Fibroblast of skin of left quadriceps (primary cell): ENCODE measurements around the gene PLA2G4A.

Source experiments
- DNase-seq, 2 experiments: peaks; one replicate each; pipeline ENCODE4 v3.0.0-alpha.2; 2013; ENCODE audit warnings: low read depth in 2 of 2

PLA2G4A gene

DNA sequence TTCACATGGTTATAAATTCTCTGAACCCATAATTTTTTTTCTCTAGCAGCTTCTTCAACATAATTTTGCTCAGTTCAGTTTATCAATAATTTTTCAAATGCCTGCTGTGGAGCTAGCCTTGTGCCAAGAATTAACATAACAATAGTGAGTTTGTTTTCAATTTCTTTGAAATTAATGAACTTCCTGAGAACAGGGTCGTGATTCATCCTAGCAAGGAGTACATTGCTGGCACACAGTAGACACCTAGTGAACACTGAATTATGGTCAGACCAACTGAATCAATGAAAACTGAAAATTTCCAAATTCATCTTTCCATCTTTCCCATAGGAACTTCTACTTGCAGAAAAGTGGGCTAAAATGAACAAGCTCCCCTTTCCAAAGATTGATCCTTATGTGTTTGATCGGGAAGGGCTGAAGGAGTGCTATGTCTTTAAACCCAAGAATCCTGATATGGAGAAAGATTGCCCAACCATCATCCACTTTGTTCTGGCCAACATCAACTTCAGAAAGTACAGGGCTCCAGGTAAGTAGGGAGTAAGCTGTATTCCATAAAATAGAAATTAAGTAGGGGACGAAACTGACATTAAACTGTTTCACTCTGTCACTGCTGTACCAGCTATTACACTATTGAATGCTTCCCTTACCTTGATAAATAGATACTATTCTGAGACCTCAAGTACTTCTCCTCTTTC lies 148.7 kb downstream of the PLA2G4A start:
- DNase-seq, result no peak

DNA sequence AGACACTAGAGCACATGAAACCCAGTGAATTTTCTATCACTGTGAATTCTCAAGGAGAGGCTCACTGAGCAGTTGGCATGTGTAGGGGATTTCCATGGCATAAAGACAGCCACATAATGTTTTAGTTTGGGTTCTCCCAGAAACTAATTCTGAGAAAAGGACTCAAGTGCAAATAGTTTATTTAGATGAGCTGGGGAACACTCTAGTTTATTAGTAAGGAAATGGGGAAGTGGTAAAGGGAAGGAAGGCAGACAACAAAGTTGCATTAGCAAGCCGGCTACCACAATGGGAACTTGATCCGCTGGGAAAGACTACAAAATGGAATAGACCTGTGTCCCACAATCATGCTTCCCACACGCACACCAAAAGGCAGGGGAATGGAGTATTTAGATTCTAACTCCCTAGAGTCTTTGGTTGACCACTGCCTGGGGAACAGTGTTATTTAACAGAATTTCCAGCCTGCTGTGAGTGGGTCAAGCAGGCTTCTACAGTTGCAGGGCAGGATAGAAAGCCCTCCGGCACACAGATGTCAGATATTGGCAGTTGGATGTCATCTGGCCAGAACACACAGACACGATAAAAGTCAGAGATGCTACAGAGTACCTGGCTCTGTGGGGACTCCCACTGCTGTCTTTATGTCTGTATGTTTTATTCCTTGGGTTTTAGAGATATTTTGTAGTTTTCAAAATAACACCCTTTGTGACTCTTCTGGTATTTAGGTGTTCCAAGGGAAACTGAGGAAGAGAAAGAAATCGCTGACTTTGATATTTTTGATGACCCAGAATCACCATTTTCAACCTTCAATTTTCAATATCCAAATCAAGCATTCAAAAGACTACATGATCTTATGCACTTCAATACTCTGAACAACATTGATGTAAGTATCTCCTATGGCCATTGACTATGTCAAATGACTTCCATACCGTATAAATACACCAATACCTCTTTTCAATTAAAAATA lies 150.1 kb downstream of the PLA2G4A start:
- DNase-seq, result no peak

DNA sequence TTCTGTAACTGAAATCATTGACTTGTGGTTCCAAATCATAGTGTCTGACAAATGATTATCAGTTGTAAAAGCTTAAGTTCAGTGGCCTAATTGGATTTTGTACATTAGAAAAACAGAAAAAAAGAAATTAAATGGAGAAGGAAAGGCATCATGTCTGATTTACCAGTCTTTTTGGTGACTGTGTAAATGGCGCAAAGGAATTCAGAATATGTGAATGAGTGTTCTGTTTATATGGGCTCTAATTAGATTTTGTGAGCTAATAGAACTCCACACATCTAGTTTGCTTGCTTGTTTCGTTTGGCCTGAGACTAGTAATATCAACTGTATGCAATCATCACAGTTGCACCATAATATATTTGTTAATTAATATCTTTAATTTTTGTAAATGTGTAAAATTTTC lies 151.7 kb downstream of the PLA2G4A start:
- no peak for DNase-seq

DNA sequence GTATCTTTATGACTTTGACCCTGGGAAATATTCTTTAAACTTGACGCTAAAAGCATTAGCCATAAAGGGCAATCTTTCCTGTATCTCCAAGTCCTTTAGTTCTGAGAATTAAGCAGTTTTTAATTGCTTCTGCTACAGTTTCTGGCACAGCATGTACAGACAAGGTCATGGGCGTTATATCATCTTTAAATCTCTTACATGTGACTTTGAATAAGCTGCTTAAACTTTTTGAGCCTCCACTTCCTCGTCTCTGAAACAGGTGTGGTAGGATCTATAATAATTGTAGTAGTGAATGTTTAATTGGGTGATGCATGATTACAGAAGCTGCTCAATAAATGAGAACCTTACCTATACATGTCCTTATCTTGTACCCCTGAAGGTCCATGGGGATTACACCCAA lies 153.4 kb downstream of the PLA2G4A start:
- DNase-seq, result no peak

DNA sequence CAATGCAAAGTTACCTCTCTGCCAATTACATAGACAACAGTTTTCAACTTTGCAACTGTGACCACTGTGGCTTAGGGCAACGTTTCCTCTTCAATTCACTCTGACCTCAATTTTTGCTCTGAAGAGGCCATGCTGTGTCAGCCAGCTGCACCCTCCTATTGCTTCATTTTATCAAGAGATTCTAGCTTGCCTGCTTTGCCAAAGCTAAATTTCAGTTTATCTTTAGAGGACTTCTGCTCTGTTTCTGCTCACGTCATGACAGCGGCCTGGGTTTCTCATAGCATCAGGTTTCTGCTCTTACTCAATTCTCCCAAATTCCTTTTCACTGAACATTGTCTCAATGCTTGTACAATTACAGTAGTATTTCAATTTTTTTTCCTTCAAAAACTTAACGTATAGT lies 154.6 kb downstream of the PLA2G4A start:
- DNase-seq, result peak; percentile 22 to 32

DNA sequence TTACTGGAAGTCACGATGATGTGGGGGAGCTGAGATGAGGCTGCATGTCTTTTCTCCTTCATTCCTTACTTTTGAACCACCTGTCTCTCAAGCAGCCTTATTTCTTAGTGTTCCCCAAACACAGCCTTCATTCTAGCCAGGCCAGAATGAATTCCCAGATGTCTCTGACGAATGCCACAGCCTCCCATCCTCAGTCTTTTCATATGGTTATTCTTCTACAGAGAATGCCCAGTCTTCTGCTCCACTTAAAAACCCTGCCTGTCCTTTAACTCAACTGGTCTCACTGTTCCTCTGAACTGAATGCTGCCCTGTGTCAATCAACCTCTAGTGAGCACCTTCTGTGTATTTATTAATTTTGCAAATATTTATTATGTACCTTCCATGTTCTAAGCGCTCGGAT lies 156.2 kb downstream of the PLA2G4A start:
- no peak for DNase-seq

DNA sequence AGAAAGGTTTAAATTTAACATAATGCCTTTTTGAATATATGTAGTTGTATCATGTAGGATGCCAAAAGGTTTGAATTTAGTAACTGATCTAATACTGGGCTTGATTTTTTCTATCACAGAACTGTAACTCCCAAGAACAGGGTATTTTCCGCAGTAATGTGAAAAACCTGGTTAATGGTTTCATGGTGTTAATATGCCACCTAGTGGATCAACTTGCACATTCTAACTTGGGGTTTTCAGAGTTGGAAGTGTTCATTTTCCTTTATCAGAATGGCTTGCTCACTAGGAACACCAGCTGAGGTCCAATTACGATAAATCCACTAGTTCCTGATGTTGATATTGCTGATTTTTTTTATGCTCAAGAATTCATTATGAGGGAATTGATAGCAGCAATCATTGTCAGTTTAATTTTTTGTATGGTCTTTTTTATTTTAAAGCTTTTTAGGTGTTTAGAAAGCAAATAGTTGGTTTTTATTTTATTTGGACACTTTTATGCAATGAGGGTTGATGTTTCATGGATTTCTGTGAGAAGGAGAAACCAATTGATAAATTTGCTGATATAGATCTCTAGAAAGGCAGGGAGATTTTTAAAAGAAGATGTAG lies 157.2 kb downstream of the PLA2G4A start:
- peak; percentile 43 to 45 for DNase-seq

DNA sequence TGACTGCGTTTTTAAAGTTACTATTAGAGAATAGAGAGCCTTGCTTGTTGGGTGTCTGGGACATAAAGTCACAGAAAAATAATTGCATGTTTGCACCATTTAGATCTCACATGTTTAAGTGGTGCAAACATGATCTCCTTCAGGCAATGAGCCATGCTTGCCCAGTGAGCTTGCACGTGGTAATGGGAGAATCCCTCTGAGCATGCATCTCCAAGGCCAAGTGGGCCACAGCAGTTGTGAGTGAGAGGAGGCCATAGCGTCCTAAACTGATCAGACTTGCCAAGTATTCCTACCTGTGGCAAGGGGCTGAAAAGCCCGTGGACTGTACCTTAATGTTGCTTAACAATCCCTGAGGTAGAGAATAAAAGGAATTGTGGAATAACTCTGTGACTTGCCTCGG lies 158.3 kb downstream of the PLA2G4A start:
- DNase-seq, result no peak

DNA sequence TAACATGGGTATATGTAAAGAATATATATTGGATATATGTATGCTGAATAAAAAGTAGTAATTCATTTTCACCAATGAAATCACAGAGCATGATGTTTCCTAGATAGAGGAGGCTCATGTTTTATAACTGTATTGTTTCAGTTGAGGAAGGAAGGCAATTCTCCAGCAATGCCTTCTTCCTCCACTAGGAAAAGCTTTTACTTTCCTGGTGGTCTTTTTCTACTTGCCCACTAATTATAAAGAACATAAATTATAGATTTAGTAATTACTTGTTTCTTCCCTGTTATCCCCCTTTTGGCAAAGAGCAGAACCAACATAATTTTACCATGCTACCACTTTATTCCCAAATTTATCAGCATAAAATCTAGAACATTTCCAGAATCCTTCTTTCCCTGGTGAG lies 159.0 kb downstream of the PLA2G4A start:
- DNase-seq, result no peak

DNA sequence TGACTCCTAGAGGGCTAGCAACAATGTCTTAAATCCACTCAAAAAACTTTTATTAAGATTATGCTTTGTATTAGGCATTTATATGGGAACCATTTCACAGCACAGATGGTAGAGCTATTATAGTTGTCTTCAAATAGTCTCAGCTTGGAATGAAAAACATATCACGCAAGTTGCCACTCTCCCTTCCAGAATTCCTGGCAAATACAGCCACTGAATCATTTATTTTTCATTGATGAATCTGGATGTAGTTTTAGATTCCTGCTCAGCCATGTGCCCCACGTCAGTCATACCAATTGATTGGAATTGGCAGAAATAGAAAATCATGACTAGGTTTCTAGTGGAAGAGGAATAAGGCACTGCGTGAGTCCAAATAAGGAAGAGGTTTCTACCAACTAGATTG lies 165.2 kb downstream of the PLA2G4A start:
- no peak for DNase-seq

DNA sequence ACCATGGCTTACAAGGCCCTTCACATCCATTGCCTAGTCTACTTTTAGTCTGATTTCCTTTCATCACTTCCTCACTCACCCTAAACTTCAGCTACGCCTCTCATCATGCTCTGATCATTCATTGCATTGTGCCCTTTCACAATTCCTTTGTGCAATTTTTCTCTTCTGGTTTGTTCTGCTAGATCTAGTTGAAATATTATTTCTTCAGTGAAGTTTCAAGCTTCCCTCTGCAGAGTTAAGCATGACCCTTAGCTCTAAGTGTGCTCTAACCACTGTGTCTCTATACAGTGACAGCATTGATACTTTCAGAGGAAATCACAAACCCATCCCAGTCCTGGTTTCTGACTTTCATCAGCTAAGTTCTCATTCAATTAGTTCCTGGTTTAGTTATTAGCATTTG lies 166.1 kb downstream of the PLA2G4A start:
- DNase-seq, result no peak

DNA sequence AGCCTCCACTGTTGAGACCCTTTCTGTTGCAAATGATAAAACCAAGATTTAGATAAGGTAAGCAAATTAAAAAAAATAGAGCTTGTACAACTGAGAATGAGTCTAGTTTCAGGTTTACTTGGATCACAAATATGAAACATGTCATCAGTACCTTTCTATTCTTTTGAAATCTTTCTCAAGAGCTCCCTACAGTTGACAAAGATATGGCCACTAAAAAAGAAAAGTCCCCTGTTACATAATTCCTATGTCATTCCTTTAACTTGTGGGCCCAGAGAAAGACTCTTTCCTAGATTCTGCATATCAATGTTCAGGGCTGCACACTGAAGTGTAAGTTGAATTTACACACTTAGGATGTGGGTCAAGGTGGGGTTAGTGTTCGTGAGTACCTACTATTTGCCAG lies 168.1 kb downstream of the PLA2G4A start:
- no peak for DNase-seq

DNA sequence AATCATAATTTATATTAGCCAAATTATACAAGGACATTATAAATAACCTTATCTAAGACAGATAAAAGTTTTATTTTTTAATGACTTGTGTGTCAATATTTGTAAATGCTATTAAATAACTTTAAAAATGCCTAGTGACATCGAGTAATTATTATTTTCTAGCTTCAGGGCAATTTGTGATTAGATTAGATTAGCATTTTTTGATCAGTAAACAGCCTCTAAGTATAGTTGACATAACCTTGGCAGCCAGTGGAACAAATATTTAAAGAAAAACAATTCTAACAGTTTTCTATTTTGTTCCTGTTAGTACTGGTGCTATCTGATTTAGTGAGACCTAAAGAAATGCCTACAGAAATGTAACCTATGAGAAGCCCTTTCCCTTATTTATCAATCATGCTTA lies 169.1 kb downstream of the PLA2G4A start:
- DNase-seq, result no peak

DNA sequence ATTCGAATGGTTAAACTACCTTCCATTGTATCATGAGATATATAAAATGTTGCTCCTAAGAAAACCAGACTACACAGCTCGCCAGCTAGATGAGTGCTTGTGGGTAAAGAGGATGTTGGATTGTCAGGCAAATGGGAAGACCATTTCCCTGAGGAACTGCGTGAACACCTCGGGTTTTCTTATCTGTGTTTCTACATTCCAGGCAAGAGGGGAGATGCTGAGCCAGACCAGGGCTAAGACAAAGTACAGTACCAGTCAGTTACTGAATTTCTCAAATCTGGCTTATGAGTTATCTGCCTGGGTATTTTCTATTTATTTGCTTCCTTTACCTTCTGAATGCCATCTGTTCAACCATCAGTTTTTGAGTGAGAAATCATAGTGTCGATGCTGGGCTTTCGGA lies 170.8 kb downstream of the PLA2G4A start:
- no peak for DNase-seq

DNA sequence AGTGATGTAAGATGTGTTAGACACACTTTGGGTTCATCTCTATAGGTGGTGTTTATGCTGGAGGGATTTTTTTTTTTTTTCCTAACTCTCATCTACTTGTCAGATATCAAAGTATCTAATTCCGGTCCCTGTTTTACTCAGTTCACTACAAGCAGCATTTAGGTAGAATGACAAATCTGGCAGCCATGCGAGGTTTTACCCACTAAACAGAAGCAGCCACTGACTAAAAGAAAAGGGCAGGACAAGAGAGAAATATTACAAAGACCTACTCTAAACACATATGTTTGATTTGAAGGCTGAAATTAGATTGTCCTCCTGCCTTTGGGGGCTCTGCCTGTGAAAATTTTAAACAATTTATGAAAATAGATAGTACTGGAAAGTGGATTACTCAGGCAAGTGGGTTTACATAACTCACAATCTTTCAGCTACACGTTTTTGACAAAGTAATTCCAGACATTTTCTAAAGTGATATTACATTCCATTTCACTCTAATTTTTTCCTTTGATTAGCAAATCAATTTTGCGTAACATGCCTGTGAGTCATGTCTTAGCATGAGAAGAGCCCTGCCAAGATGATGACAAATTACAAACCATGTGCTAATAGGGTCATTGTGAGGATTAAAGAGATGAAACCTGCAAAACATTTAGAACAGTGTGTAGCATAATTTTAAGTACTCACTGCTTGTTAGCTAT lies 172.6 kb downstream of the PLA2G4A start:
- peak; percentile 91 to 92 for DNase-seq

DNA sequence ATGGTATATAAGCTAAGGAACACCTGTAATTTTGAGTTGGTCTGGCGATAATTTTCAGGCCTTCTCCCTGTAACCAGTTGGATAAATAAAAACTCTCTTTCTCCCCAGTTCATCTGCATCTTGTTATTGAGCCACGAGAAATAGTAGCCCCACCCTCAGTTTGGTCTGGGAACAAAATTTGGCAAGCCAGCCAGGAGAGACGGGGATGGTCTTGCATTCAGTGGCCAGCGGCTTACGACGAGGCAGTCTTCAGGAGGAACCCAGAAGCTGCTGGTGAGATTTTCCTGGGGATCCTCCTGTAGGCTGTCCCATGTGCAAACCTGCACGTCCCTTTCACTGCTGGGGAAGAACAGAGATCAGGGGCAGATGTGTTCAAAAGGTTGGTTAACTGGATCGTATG lies 174.6 kb downstream of the PLA2G4A start:
- no peak for DNase-seq

DNA sequence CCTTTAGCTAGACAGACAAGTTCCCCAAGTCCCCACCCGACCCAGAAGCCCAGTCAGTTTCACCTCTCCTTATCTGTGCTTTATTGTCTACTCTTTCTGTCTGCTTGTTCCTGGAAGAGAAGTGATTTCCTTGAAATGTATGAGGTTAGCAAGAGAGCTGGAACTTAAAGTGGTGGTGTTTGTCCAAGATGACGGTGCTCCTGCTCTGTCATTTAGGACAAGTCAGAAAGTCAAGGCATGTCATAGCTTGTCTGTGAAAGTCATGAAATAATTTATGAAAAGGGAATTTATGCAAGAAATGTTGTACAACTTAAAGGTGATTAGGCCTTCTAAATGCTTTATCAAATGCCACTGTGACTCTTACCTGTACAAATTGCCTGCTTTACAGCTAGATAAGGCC lies 178.1 kb downstream of the PLA2G4A start:
- DNase-seq, result no peak

DNA sequence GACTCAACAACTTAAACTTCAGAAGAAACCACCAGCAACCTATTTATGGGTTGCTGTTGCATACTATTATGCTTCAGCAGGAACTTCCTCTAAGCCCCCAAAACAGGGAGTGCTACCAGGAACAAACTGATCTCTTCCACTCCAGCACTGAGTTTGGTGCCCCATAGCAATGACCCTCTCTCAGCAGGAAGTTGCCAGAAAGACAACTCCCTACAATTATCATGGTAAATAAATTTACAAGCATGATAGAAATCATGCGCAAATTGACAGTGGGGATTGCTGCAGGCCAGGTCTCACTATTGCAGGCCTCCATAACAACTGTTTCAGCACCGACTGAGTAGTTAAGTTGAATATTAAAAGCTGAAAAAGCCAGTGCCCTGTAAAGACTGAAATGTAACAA lies 180.6 kb downstream of the PLA2G4A start:
- DNase-seq, result no peak

DNA sequence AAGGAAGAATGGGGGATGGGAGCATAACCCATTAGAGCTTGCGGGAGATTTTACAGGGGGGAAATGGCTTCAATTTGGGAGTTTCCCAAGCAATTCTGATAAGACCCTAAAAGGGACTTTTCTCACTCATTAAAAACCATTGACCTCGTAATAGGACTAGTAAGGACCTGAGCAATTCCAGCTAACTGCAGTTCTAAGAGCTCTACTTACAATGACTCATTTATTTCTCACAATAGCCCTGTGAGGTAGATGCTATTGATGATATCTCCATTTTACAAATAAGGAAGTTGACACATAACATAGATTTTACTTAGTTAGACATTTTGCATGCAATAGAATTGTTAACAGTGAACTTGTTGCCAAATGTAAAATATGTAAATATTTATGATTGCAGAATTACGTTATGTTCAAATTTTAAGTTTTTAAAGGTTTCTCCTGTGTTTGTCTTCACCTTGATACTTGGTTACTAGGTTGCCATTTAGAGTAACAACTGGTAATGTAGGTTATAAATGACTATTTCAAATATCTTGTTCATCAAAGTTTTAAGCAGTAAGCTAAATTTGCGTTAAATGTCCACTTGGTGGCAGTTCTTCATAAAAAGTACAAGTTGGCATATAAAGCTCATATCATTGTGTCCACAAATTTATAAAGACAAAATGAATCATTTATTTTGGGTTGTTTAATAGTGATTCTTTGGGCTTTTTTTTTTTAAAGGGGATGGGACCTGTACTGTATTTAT lies 182.0 kb downstream of the PLA2G4A start:
- DNase-seq, result no peak

DNA sequence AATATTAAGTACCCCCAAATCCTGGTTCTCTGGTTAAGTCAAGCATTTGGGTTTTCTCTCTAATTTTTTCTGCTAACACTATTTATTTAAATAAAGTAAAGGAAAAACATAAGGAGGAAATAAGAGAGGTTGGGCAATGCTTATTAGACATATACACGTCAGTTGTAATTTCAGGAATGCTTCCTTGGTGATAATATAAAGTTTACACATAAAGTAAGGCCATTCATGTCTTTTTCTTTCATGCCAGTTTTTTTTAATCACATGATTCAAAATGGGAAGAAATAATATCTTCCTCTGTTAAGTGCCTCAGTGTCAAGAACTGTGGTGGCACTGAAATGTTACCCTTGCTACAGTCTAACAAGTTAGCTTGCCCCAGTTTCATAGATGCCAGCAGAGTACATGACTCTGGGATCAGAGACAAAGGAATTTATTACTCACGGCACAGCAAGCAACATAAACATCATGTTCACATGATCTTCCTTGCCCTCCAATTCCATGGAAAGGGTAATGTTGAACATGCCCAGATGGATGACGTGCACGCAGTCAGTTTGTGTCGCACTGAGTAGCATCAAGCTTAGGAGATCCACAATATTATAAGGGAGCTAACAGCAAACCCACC lies 184.9 kb downstream of the PLA2G4A start:
- DNase-seq, result no peak

DNA sequence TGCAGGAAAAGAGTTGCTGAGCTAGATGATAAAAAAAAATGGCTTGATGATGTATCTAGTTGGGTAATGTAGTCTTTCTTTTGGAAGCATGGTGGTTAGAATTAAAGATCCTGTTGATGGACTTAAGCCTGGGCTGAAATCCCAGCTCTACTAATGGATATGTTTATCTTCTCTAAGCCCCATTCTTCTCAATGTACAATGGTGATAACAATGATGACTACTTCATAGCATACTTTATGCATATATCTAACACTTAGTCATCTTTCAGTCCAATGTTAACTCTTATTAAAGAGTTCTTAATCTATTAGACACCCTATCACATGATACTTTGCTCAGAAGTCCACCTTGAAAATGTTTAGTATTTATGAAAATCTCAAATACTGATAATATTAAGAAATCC lies 189.5 kb downstream of the PLA2G4A start:
- DNase-seq, result no peak
